Raji (cell line): Measurements from ENCODE around the gene ARHGAP45.

ENCODE experiments used
- POLR2A ChIP-seq: IDR thresholded peaks from 2 replicates; pipeline ENCODE4 v1.6.1; 2011; ENCODE audit warnings: low read depth, low read length, control low read depth; ENCODE audit not compliant: insufficient read depth

The ARHGAP45 gene

GRCh38 chr19:1126984-1127760 lies 60.2 kb downstream of the ARHGAP45 start:
- TF ChIP-seq POLR2A, result no peak

GRCh38 chr19:1128106-1128505 lies 61.1 kb downstream of the ARHGAP45 start:
- no peak for TF ChIP-seq POLR2A

DNA sequence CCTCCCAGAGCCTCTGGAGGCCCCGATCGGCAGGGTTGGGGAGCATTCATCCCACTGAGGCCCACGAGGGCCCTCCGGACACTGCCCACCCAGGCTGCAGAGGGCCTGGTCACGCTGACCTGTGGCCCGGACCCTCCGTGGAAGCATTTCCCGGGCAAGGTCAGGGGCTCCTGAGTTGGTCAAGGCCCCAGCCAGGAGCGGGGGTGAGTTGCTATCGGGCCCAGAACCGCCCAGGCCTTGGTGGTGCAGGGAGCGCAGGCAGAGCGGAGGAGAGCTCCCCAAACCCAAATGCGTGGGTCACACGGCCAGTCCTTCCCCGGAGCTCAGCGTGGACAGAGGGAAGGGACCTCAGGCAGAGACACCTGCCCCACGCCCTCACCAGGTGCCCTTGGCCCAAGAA lies 62.6 kb downstream of the ARHGAP45 start:
- no peak for TF ChIP-seq POLR2A

- TF ChIP-seq POLR2A, result no peak
Observed at GRCh38 chr19:1130771-1131717, 64.1 kb downstream of the ARHGAP45 start.

DNA sequence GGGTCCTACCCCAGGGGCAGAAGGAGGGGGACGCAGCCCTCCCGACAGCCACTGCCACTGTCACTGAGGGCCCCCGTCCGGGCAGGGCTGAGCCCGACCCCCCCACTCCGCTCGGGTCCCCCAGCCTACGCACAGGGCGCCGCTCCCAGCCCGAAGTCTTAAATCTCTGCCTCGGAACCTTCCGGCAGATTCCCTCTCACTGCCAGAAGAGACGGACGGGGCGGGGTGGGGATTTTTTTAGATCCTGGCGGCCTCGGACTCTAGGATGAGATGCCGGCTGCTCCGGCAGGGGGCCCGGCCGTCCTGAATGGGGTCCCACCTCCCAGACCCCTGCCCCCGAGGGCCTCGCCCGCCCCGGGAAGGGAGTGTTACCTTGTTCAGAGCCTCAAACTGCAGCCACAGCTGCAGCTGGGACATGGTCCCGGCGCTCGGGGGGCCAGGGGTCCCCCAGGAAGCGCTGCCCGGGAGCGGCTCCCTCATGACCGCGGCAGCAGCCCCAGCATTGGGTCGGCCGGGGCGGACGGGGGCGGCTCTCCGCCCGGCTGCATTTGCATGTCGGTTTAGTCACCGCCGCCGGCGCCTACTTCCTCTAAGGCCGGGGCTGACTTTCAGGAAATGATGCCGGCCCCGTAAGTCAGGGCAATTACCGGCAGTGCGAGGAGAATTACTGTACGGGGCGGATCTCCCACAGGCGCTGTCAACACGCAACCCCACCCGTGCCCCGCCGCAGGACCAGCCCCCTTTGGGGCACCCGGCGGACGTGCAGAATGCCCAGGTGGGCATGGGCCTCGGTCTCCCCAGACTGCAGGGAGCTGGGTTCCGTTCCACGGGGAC lies 65.0 kb downstream of the ARHGAP45 start:
- peak; percentile 42; the same call in 1 of the 2 replicates for TF ChIP-seq POLR2A

GRCh38 chr19:1132552-1133383 lies 65.8 kb downstream of the ARHGAP45 start:
- TF ChIP-seq POLR2A, result no peak

DNA sequence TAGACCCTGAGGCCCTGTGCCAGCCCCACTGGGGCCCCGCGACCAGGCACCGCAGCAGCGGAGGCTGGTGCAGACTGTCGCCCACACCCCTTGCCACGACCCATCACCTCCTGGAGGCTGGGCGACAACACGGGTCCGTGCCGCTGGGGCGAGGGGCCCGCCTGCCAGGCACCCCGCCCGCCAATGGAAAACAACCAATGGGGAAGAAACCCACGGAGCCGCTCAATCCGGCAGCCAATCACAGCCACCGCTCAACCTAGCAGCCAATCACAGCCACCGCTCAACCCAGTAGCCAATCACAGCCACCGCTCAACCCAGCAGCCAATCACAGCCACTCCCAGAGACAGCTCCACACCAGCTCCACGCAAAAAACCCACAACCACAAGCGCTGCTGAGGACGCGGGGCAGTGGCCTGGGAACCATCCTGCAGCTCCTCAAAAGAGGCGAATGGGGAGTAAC lies 66.5 kb downstream of the ARHGAP45 start:
- peak; percentile 68 for TF ChIP-seq POLR2A

DNA sequence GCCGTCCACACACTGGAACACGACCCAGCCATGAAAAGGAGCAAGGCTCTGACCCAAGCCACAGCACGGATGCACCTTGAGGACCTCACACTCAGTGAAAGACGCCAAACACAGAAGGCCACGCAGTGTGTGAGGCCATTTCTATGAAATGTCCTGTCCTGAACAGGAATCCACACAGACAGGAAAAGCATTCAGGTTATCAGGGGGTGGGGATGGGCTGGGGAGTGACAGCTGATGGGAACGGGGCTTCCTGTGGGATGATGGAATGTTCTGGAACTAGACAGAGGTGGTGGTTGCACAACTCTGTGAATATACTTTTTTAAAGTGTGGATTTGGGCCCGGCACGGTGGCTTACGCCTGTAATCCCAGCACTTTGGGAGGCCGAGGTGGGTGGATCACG lies 67.5 kb downstream of the ARHGAP45 start:
- TF ChIP-seq POLR2A, result no peak

- TF ChIP-seq POLR2A, result no peak
Observed at GRCh38 chr19:1135454-1135853, 68.5 kb downstream of the ARHGAP45 start.

DNA sequence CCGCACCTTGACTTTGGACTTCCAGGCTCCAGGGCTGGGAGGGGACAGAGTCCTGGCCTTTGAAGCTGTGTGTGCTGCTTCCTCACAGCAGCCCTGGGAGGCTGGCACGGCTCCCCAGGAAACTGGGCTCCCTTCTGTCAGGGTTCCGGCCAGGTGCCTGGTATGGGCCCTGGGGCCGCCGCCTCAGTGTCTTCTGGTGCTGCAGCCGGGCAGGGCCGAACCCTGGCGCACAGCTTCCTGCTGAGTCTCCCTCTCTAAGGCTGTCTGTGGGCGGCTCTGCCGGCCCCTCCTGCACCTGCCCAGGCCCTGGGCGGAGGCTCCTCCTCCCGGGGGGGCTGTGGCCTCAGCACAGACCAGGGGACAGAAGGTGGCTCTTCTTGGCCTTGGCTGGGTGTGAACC lies 69.2 kb downstream of the ARHGAP45 start:
- no peak for TF ChIP-seq POLR2A
